Kidney epithelial cell (primary cell): Measurements from ENCODE around the gene GPR141. TPM values are rescaled to one million over a fixed set of nuclear protein-coding genes. Genes with fewer than 3 reads are reported as not detected.

Source experiments
- DNase-seq: peaks from one replicate; pipeline ENCODE4 v3.0.0-alpha.2; 2010; ENCODE audit warnings: low read depth
- H3K27me3 ChIP-seq: 2 replicates; pipeline ENCODE4 v1.6.0; 2011; ENCODE audit warnings: low read length; ENCODE audit not compliant: control insufficient read depth, insufficient read depth
- H3K36me3 ChIP-seq: 2 replicates; pipeline ENCODE4 v1.5.1; 2011; ENCODE audit warnings: low read length; ENCODE audit not compliant: control insufficient read depth, insufficient read depth
- H3K4me3 ChIP-seq: 2 replicates; pipeline ENCODE4 v1.5.1; 2011; ENCODE audit warnings: low read depth, mild to moderate bottlenecking, control low read depth, low read length
- total RNA-seq: library from RNA; depleted of rRNA; stranded (reverse); fragments of >200 nt; gene quantifications from 2 replicates; pipeline ENCODE4 v1.2.3, GENCODE V29; 2015
- TF ChIP-seq, protein P1 (sequence below): IDR thresholded peaks from 2 replicates; pipeline ENCODE4 v1.5.1; 2011; ENCODE audit warnings: mild to moderate bottlenecking, moderate library complexity, low read length, control low read depth, inconsistent platforms; ENCODE audit not compliant: insufficient read depth, poor library complexity, severe bottlenecking

The GPR141 gene
- total RNA-seq, 1 donor from 2014 or later, result not detected

DNA sequence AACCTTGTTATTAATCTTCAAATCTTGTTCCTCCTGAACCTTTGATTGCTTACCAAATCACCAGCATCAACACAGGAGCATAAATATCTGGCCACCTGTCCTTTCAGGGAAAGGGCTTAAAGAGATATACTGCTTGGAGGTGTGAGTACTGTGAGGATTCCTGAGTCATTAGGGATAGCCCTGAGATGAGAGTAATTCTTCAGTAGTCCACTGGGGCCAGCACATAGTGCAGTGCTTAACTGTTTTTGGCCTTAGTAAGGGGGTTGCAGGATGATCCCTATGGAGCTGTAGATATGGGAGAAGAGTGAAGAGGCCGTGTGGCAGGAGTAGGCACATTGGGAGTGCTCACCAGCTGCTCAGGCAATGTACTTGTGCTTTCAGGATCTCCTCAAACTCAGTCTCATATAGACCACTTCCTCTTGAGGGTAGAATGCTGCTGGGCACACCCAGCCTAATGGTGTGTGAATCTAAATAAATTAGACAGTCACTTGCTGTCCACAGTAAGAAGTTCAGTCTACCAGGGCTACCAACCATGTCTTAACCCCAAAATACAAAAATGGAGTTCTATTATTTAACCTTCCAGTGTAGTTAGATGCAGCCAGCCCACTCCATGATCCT is 26.5 kb upstream of the GPR141 start:
- DNase-seq, result no peak
- Histone ChIP-seq H3K27me3 (no peaks in the 10 kb centered on the region), H3K4me3 (no peak overlapping the region), H3K36me3 (no peaks in the 10 kb centered on the region)
- TF ChIP-seq, protein P1, sequence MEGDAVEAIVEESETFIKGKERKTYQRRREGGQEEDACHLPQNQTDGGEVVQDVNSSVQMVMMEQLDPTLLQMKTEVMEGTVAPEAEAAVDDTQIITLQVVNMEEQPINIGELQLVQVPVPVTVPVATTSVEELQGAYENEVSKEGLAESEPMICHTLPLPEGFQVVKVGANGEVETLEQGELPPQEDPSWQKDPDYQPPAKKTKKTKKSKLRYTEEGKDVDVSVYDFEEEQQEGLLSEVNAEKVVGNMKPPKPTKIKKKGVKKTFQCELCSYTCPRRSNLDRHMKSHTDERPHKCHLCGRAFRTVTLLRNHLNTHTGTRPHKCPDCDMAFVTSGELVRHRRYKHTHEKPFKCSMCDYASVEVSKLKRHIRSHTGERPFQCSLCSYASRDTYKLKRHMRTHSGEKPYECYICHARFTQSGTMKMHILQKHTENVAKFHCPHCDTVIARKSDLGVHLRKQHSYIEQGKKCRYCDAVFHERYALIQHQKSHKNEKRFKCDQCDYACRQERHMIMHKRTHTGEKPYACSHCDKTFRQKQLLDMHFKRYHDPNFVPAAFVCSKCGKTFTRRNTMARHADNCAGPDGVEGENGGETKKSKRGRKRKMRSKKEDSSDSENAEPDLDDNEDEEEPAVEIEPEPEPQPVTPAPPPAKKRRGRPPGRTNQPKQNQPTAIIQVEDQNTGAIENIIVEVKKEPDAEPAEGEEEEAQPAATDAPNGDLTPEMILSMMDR, result no peak

DNA sequence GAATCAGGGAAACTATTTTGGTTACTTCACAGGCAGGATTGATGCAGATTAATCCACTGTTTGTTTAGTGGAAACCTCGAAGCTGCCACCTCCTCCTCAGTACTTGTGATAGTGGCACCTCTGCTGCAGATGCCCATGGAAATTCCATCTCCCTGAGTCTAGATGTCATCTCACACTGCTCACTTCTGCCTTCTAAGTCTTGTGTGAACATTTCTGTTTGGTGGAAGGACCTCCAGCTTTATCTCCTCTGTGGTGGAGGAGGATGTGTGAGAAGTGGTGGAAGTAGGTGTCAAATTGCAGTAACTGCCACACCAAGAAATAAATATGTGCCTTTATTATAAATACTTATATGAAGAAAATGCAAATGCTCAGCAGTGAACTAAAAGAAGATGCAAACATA is 25.8 kb upstream of the GPR141 start:
- no peak for DNase-seq
- H3K36me3 ChIP-seq, result no peaks in the 10 kb centered on the region
- H3K4me3 ChIP-seq, result no peak overlapping the region
- TF ChIP-seq, protein P1, result no peak
- H3K27me3 ChIP-seq, result no peaks in the 10 kb centered on the region

DNA sequence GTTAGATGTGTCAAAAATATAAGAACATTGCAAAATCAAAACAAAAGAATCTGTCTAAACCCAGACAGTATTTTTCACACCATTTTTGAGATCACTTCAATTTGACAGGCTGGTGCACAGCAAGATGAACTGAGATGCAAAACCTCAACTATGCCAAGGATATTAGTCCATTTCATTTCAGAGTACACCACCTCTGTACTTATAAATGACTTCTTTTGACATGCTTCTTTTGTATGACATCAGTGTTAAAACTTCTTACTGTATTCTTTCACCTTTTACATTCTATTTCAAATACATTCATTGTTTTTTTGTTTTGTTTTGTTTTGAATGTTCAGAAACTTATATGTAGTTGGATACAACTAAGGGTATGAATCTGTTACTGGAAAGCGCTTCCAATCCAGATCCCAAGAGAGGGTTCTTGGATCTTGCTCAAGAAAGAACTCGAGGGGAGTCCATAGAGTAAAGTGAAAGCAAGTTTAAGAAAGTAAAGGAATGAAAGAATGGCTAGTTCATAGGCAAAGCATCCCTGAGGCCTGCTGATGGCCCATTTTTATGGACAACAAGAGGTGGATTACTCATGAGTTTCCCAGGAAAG is 23.5 kb upstream of the GPR141 start:
- TF ChIP-seq, protein P1, result no peak
- no peaks in the 10 kb centered on the region for H3K27me3 ChIP-seq
- DNase-seq, result no peak
- H3K36me3 ChIP-seq, result no peaks in the 10 kb centered on the region
- H3K4me3 ChIP-seq, result no peak overlapping the region

DNA sequence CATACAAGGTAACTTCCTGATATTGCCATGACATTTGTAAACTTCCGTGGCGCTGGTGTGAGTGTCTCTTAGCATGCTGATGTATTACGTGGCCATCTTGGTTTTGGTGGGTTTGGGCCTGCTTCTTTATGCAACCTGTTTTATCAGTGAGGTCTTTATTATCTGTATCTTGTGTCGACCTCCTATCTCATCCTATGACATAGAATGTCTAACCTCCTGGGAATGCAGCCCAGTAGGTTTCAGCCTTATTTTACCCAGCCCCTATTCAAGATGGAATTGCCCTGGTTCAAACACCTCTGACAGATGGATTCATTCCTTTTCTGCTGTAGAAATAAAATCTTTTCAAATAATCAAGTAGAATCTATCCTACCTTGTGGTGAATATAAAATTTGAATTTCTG is 23.0 kb upstream of the GPR141 start:
- Histone ChIP-seq H3K36me3 (no peaks in the 10 kb centered on the region), H3K4me3 (no peak overlapping the region), H3K27me3 (no peaks in the 10 kb centered on the region)
- TF ChIP-seq, protein P1, result no peak
- DNase-seq, result no peak

DNA sequence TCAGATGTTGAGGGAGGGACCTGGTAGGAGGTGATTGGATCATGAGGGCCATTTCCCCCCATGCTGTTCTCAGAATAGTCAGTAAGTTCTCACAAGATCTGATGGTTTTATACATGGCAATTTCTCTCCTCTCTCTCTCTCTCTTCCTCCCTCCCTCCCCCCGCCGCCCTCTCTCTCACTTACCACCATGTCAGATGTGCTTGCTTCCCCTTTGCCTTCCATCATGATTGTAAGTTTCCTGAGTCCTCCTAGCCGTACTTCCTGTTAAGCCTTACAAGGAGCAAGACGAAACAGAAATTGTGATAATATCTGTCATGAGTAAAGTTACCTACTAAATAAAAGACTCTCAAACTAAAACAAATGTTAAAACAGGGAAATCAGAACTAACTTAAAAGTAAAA is 19.9 kb upstream of the GPR141 start:
- Histone ChIP-seq H3K36me3 (no peaks in the 10 kb centered on the region), H3K27me3 (no peaks in the 10 kb centered on the region), H3K4me3 (no peak overlapping the region)
- TF ChIP-seq, protein P1, result no peak
- DNase-seq, result no peak
